HepG2 (cell line): Measurements from ENCODE around the gene PLIN4. TPM values are rescaled to one million over a fixed set of nuclear protein-coding genes. Genes with fewer than 3 reads are reported as not detected.

Experiments
- HNF1A ChIP-seq, 2 experiments: sonication (generic) in 1 of 2; formaldehyde crosslinking in 1 of 2; IDR thresholded peaks; 2 replicates each; pipeline versions ENCODE4 v1.4.0 to v1.6.1; 2016 to 2020; ENCODE audit warnings: borderline replicate concordance in 1 of 2, low read depth in 1 of 2, mild to moderate bottlenecking in 1 of 2, missing genetic modification reagents in 1 of 2
- KLF15 ChIP-seq: sonication (generic); formaldehyde crosslinking; IDR thresholded peaks from 2 replicates; pipeline ENCODE4 v1.8.1; 2023; ENCODE audit warnings: borderline replicate concordance, mild to moderate bottlenecking, inconsistent platforms, missing genetic modification reagents, mixed read lengths
- MAFK ChIP-seq, 2 experiments: IDR thresholded peaks in 1 of 2; conservative IDR thresholded peaks in 1 of 2; 2 replicates each; pipeline ENCODE4 v1.6.1; 2011; ENCODE audit warnings: improper control_type of control experiment in 2 of 2, low read length in 2 of 2
- ZHX2 ChIP-seq, 2 experiments: sonication (generic) in 1 of 2; formaldehyde crosslinking in 1 of 2; IDR thresholded peaks; 2 replicates each; pipeline versions ENCODE4 v1.6.1 to v1.9.0; 2014 to 2022; ENCODE audit warnings: antibody characterized with exemption in 1 of 2, borderline replicate concordance in 1 of 2, inconsistent platforms in 1 of 2, low read depth in 1 of 2, missing genetic modification reagents in 1 of 2
- polyA plus RNA-seq, 8 experiments: library from polyadenylated mRNA; depleted of rRNA in 3 of 8; stranded (reverse) in 7 of 8; unstranded in 1 of 8; fragments of >200 nt; fragmentation: Illumina TruSeq in 4 of 8; extraction: Trizol in 4 of 8; gene quantifications; 2 replicates each; pipeline versions ENCODE4 v1.2.1 to v1.2.3, GENCODE V29; 2011 to 2016; ENCODE audit warnings: low read depth in 4 of 8, missing spikeins in 1 of 8, mixed read lengths in 1 of 8; ENCODE audit not compliant: insufficient read depth in 1 of 8
- total RNA-seq, 5 experiments: library from RNA; depleted of rRNA; stranded (reverse); fragments of >200 nt; fragmentation: Illumina TruSeq; extraction: Trizol; gene quantifications; 2 replicates each; pipeline ENCODE4 v1.2.3, GENCODE V29; 2016; ENCODE audit warnings: low read depth in 1 of 5

Gene PLIN4
- total and polyA plus RNA-seq, 2 of the 13 experiments (the other 11 are each of a cell fraction or from before 2014, with no cell fraction given), result 1.1 to 1.3 TPM

GRCh38 chr19:4483385-4483784 is 34.9 kb downstream of the PLIN4 start (continued):
- TF ChIP-seq MAFK (conservative IDR thresholded peaks at IDR 0.05 in 1 of 2, IDR thresholded peaks at IDR 0.05 in 1 of 2; ENCODE audit: low read length in 2 of 2), result no peak
- no peak for TF ChIP-seq ZHX2 (IDR thresholded peaks at IDR 0.05; ENCODE audit: low read depth)
- no peak for TF ChIP-seq ZHX2 (CRISPR knock-in tag; IDR thresholded peaks at IDR 0.05; ENCODE audit: borderline replicate concordance)
- no peak for TF ChIP-seq HNF1A (IDR thresholded peaks at IDR 0.05; ENCODE audit: low read depth)
- no peak for TF ChIP-seq HNF1A (CRISPR knock-in tag; IDR thresholded peaks at IDR 0.05; ENCODE audit: borderline replicate concordance)
- no peak for TF ChIP-seq KLF15 (CRISPR knock-in tag)
